Putamen (tissue), 1 donor: ENCODE data around the gene DSG4.

Experiments
- DNase-seq: peaks from one replicate; pipeline ENCODE4 v3.0.0-alpha.2; 2016; ENCODE audit warnings: low spot score

Gene DSG4

DNA sequence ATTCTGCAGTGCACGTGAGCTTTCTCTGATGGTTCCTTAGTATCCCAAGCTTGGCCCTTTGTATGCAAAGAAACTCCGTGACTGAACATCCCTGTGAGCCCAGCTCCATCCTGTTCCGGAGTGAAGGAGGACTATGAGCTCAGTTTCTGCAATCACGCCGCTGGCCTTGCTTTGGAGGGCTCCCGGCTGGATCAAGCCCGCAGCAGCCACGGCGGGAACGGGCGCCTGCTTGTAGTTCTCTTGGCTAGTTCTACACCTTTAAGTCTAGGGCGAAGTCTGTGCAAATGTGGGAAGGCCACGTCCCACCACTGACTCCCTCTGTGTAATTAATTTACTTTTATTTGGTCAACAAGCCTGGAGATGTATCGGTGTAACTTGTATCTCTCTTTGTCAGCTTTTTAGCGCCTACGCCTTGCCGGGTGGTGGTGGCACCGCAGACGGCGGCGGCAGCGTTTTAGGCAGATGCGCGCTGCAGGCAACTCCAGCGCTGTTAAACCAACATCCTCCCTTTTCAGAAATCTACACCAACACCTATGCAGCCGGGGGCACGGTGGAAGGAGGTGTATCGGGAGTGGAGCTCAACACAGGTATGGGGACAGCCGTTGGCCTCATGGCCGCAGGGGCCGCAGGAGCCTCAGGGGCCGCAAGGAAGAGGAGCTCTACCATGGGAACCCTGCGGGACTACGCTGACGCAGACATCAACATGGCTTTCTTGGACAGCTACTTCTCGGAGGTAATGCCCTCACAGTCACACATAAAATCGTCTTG, 34.3 kb downstream of the DSG4 start:
- DNase-seq = no peak

DNA sequence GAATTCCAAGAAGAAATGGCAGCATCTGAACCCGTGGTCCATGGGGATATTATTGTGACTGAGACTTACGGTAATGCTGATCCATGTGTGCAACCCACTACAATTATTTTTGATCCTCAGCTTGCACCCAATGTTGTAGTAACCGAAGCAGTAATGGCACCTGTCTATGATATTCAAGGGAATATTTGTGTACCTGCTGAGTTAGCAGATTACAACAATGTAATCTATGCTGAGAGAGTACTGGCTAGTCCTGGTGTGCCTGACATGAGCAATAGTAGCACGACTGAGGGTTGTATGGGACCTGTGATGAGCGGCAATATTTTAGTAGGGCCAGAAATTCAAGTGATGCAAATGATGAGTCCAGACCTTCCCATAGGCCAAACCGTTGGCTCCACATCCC, 36.6 kb downstream of the DSG4 start:
- no peak for DNase-seq

DNA sequence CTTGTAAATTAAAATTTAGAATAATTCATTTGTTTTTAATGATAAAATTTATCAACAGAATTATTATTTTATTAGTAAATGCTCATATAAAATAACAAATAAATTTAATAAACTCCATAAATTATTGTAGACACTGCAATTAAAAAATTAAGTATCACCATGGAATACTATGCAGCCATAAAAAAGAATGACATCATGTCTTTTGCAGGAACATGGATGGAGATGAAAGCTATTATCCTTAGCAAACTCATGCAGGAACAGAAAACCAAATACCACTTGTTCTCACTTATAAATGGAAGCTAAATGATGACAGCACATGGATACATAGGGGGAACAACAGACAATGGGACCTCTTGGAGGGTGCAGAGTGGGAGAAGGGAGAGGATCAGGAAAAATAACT, 41.3 kb downstream of the DSG4 start:
- DNase-seq = no peak

GRCh38 chr18:31419457-31419932, 42.9 kb downstream of the DSG4 start:
- DNase-seq = no peak

- no peak for DNase-seq
Observed at GRCh38 chr18:31420032-31420431, 43.5 kb downstream of the DSG4 start.

DNA sequence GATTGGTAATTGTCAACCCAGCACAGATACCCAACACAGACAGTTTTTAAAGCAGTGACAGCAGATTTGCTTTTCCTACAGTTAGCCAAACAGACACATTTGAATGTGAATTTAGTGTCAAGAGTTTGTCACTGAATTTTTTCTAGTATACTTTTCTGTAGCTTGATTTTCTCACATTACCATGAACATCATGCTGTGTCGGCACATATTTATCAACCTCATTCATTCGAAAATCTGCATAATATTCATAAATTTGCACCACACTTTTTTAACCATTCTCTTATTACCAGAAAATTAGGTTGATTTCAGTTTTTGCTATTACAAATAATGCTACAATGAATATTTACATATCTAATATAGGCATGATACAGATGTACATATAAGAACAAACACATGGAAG, 43.9 kb downstream of the DSG4 start:
- DNase-seq = no peak

- no peak for DNase-seq
Observed at GRCh38 chr18:31424383-31424988, 47.9 kb downstream of the DSG4 start.

DNA sequence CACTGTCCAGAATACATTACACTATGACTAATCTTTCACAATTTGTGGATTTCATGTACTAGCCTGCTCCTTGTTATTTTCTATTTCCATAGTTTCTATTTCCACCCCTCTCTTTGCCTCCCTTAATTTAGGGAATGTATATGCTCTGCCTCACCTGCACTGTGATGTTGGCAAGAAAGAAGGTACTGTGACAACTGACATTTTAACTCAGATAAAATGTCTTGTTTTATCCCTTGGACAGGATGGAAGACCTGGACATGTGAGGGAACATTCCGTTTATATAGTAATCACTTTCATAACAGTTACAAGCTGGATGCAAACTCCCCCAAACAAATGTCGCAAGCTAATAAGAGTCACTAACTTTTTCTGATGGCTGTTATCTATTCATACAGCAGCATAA, 49.4 kb downstream of the DSG4 start:
- no peak for DNase-seq

DNA sequence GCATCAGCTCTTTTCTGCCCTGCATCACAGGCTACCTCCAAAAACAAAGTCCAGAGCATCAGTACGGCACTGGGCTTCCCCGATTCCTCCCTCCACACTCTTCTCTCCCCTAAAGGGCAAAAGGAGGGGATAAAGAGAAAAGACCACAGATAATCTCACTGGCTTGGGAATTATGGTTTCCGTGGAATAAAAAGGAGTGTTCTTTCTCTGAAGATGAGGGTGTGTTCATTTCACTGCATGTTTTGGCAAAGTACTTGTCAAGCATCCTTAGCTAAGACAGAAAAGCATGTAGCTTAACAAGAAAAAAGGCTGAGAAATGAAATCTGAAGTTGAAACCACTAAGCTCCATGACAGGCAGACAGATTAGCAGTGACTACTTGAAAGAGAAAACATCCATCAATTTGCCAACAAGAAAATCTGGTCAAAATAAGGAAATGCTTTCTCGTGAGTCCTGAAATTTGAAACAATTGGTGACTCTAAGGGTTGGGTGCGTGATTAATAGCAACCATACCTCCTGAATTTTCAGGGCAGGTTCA, 50.4 kb downstream of the DSG4 start:
- DNase-seq = no peak

GRCh38 chr18:31428211-31428610, 51.6 kb downstream of the DSG4 start:
- no peak for DNase-seq

- DNase-seq = no peak
Observed at GRCh38 chr18:31429623-31430022, 53.0 kb downstream of the DSG4 start.

- DNase-seq = no peak
Observed at GRCh38 chr18:31430072-31430471, 53.5 kb downstream of the DSG4 start.

DNA sequence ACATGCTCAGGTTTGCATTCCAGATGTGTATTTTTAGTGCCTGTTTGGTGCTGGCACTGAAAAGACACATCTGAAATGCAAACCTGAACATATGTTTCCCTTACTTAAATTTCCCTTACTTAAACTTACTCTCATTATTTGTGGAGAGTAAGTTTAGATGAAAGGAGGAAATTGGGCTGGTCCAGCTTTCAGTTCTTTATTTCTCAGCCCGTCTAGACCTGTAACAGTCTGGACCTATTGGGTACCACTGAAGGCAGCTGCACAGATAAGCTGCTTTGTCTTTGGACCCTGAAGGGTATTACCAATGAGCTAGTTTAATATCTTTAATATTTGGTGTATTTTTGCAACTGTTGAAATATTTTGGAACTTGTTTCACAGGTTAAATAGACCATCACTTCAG, 54.0 kb downstream of the DSG4 start:
- no peak for DNase-seq

- DNase-seq = no peak
Observed at GRCh38 chr18:31432316-31432715, 55.7 kb downstream of the DSG4 start.

DNA sequence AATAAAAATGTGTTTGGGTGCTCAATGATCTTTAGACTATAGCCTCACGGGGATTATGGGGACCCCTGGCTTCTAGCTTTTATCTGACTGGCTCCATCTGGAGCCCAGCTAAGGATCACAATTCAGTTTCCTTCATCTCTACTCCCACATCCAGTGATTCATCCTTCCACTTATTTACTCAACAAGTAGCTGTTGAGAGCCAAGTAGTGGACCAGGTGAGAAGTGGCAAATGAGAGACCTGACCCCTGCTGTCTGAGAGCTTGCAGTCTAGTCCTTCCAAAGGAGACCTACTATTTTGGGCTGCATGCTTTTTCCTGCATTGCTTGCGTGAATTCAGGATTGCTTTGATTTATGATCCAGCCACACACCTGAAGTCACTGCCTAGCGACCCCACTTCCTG, 60.2 kb downstream of the DSG4 start:
- DNase-seq = no peak

- no peak for DNase-seq
Observed at GRCh38 chr18:31438402-31438801, 61.8 kb downstream of the DSG4 start.

GRCh38 chr18:31439807-31440325, 63.3 kb downstream of the DSG4 start:
- DNase-seq = no peak

- no peak for DNase-seq
Observed at GRCh38 chr18:31440787-31441186, 64.2 kb downstream of the DSG4 start.

DNA sequence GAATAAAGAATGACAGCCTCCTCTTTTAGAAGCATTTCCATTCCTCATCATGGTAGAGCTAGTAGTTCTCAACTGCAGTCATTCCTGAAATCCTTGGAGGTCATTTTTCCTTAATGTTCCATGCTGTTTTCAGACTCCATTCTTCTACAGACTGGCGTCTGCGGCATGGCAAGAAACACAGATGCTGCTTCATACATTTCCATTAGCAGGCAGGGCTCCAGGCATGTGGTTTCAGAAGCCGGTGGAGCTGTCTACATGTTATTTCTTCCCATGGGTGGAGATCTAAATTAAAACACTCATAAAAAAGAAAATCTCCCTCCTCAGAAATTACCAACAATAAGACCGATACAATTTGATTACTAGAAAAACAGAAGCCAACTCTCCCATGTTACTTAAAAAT, 64.9 kb downstream of the DSG4 start:
- no peak for DNase-seq

DNA sequence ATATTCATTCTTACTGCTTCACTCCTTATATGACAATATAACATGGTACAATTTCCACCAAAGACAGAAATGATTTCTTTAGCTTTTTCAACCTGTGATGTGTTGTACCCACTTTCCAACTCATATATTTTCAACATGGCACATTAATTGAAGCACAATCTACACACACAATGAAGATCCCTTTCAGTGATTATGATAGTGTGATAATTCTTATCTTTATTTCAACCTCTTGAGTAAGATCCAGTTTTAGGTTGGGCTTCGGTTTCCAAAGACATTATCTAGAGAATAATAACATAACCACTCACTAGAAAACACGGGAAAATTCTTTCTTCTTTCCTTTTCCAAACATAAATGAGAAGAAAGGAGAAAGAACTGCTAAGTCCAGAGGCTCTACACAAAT, 67.6 kb downstream of the DSG4 start:
- no peak for DNase-seq

- no peak for DNase-seq
Observed at GRCh38 chr18:31445908-31446307, 69.3 kb downstream of the DSG4 start.

GRCh38 chr18:31446854-31447253, 70.3 kb downstream of the DSG4 start:
- DNase-seq = no peak

- DNase-seq = no peak
Observed at GRCh38 chr18:31447530-31448191, 71.1 kb downstream of the DSG4 start, which contains the start of gene DSG3. TSS of gene DSG3 (plus strand) at chr18:31447741. CDS start at chr18:31447878, 137 bp downstream.
